DMS53 treated with DMSO at 0.1 percent for 48 hours (cell line): Measurements from ENCODE around the gene PSMB8.
"Not testable (repeated sequence)": the region's sequence is repeated elsewhere in the genome, so short reads cannot be mapped to it uniquely, and the experiment has no call there.

Experiments
- DNase-seq: peaks from one replicate; lab custom pipeline; 2025; ENCODE audit not compliant: unreplicated experiment; lab: John Stamatoyannopoulos, UW

The PSMB8 gene

GRCh38 chr6:32843979-32844838 is at the start of gene PSMB8:
Gene PSMB8, minus strand, starts transcription at chr6:32844047. Its CDS starts 51 bp downstream, at chr6:32843996.
- DNase-seq, result peak; percentile 98

- DNase-seq, result no peak
Measured at GRCh38 chr6:32890831-32891230, 47.0 kb upstream of the PSMB8 start.

DNA sequence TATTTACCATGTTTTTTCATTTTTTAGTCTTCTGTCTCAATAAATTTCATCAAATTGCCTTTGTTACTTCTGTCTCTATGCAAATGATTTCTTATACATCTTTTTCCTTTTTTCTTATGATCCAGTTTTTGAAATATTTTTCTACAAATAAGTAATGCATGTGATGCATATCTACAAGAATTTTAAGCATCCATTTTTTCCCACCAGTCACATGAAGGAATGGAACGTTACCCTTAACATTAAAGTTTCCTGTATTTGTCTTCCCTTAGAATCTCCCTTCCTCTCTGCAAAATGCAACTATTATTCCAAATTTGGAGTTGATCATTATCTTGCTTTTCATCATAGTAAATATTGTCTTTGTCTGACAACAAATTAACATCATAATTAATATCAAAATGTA is 45.7 kb upstream of the PSMB8 start:
- DNase-seq, result no peak

- no peak for DNase-seq
Measured at GRCh38 chr6:32888576-32888975, 44.7 kb upstream of the PSMB8 start.

GRCh38 chr6:32887616-32888015 is 43.8 kb upstream of the PSMB8 start:
- no peak for DNase-seq

GRCh38 chr6:32886681-32887383 is 43.0 kb upstream of the PSMB8 start:
- no peak for DNase-seq

GRCh38 chr6:32885698-32886286 is 41.9 kb upstream of the PSMB8 start:
- DNase-seq, result peak; percentile 58

DNA sequence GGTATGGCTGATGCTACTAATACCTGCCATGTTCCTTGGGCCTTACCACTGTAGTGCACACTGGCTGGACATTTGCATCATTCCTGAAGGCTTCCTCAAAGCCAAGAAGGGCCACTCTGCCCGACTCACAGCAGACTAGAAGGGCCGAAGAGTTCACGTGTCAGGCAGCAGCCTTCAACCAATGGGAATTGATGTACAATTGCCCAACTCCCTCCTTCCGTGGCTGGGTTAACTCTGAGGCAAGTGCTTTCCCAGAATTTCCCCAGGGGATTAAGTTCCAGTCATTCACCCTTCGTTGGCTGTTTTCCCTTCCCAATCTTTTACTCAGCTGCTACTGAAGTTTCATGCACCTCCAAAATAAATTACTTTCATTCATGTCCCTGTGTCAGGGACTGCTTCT is 39.9 kb upstream of the PSMB8 start:
- no peak for DNase-seq

GRCh38 chr6:32882879-32883250 is 39.0 kb upstream of the PSMB8 start:
- DNase-seq, result no peak

DNA sequence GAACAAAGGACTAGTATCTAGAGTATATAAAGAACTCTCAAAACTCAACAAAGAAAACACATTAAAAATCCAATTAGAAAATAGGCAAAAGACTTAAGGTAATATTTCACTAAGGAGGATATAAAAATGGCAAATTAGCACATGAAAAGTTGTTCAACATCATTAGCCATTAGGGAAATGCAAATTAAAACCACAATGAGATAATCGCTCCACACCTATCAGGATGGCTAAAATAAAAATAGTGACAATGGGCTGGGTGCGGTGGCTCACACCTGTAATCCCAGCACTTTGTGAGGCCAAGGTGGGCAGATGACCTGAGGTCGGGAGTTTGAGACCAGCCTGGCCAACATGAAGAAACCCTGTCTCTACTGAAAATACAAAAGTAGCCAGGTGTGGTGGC is 37.1 kb upstream of the PSMB8 start:
- DNase-seq, result not testable (repeated sequence)

DNA sequence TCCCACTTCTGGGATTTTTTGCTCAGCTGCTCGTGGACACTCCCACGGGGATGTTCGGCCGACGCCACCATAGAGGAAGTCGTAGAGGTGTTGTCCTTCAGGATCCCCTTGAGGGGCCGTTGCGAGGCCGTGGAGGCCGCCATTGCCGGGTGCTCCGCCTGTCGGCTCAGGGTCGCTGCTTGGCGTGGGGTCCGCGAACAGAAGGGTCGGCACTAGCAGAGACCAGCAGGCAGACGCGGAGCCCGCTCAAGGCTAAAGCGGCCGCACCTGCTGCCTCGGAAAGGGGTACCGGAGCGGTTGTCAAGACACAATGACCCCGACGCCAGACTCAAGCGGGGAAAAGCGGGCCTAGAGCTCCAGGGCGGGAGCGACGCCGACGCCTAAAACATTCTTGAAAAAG is 35.8 kb upstream of the PSMB8 start:
- DNase-seq, result no peak

DNA sequence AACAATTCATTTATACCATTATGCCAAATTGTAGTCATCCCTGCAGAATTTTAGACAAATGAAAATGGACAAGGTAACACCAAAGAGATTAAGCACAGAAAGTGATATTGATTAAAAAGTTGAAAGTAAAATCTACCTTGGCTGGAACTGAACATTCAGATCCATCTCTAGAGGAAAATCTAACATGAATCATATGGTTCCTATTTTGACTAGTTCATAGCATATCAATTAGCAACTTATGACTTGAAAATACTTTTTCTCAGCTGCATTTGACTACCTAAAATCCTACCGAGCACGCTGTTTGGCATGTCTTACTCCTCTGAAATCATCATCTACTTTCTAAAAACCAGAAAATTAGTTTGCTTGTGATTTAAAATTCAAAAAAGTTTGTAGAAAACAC is 32.8 kb upstream of the PSMB8 start:
- DNase-seq, result no peak

DNA sequence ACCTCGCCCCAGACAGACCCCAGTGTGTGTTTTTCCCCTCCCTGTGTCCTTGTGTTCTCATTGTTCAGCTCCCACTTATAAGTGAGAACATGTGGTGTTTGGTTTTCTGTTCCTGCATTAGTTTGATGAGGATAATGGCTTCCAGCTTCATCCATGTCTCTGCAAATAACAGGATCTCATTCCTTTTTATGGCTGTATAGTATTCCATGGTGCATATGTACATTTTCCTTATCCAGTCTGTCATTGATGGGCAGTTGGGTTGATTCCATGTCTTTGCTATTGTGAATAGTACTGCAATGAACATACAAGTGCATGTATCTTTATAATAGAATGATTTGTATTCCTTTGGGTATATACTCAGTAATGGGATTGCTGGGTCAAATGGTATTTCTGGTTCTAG is 30.1 kb upstream of the PSMB8 start:
- DNase-seq, result not testable (repeated sequence)

DNA sequence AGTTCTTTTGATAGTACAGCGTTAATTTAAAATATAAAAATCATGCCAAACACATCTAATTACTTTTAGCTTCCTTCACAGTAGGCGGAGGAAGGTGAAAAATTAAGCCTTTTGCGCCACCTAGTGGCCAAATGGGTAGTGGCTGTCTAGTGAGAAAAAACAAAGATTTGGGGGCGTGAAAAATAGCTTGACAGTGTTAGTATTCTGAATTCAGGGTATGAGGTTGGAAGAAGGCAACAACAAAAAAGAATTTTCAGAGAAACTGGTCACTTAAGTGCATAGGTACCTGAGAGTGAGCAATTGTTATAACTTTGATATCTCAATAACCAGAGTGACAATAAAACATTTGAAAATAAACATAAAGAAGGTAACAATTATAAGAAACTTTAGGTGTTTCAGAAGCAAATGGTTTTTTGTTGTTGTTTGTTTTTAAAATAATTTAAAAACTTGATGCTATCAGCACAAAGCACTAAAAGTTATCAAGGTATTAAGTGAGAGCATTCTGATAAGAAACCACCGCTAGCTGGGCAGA is 24.5 kb upstream of the PSMB8 start:
- peak; percentile 36 for DNase-seq

DNA sequence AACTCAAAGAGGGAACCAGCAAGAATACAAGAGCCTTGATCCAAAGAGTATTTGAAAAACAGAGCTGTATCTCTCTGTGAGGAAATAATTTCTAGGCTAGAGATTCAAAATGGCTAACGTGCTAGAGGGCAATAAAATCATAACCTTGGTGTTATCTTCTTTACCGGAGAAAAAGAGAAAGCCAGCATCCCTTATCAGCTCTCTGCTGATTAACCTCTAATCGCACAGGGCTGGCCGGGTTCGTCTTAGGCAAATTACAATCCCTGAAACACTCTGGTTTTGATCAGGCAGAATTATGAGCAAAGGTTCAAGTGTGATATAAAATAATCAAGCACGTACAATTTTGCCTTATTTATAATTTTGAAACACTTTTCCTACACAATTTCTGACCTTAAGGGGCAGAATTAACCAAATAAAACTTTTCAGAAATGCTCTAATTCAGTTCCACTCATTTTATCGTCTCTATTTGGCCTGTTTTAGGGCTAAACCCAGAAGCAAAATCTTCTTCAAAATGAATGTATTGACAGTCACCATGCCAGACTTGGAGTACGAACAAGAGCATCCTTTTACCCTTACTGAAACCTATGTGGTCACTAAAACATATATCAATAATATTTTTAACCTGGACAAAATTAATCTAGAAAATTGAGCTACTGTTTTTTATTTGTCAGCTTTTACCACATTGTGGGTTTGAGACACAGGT is 23.9 kb upstream of the PSMB8 start:
- DNase-seq, result no peak

- DNase-seq, result no peak
Measured at GRCh38 chr6:32867022-32867477, 23.2 kb upstream of the PSMB8 start.

- no peak for DNase-seq
Measured at GRCh38 chr6:32865724-32866443, 22.0 kb upstream of the PSMB8 start.

DNA sequence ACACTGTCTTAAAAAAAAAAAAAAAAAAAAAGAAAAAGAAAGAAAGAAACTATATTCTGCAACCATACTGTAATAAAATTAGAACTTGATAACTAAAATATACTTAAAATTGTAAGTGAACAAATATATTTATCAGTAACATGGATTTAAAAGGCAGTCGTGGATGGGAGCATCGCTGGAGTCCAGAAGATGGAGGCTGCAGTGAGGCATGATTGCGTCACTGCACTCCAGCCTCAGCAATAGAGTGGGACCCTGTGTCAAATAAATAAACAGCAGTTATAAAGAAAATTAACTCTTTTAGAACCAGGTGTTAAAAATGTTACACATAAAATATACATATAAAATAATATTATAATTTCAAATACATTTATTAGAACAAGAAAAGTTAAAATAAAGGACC is 18.9 kb upstream of the PSMB8 start:
- DNase-seq, result no peak

GRCh38 chr6:32860674-32861073 is 16.8 kb upstream of the PSMB8 start:
- no peak for DNase-seq

DNA sequence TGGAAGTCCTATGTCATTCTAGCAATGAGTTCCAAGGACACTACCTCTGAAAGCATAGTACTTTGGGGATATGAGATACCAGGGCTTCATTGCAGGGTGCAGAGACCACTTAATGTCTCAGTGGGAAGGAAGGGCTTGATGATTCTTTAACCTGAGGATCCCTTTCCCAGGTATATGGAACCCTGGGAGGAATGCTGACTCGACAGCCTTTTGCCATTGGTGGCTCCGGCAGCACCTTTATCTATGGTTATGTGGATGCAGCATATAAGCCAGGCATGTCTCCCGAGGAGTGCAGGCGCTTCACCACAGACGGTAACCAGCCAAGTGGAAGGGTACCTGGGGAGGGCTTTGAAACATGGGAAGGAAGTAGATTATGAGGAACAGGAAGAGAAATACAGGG is 14.3 kb upstream of the PSMB8 start:
- no peak for DNase-seq
